HepG2 (cell line): ENCODE results near the gene CLNS1A. TPM values are rescaled to one million over a fixed set of nuclear protein-coding genes. Genes with fewer than 3 reads are reported as not detected.

Source experiments
- ATAC-seq: fragments of 200-7000 bp; cut with Tn5 transposase; 3 replicates; pipeline ENCODE4 v1.9.1; 2020; ENCODE audit warnings: mild to moderate bottlenecking, moderate library complexity
- BruUV-seq: library from RNA; stranded (reverse); fragments of 400-500 nt; replicated peaks from 2 replicates; lab custom pipeline; 2021; lab: Mats Ljungman, UMichigan
- CTCF ChIA-PET: fragments of 300-600 bp; formaldehyde crosslinking; extraction: SDS; loops from one replicate; lab custom pipeline; 2021; ENCODE audit warnings: low total read pairs, inconsistent platforms, low intra/inter-chr PET ratio; lab: Yijun Ruan, JAX
- POLR2A ChIA-PET: fragments of 350-600 bp; sonication (Branson Sonifier 250); formaldehyde crosslinking; loops from one replicate; lab custom pipeline; 2020; ENCODE audit warnings: antibody characterized with exemption, inconsistent platforms; lab: Yijun Ruan, JAX
- DNase-seq: peaks from one replicate; pipeline ENCODE4 v3.0.0-alpha.2; 2015; ENCODE audit warnings: low spot score
- FAIRE-seq: peaks from 3 replicates; lab custom pipeline; 2011; peaks lifted over from hg19 to GRCh38; lab: Jason Lieb, UNC
- H2AFZ ChIP-seq: one replicate; pipeline ENCODE4 v1.6.1; 2011; ENCODE audit warnings: low read length, inconsistent platforms
- H3K27ac ChIP-seq: fragments of 300-600 bp; 3 replicates; pipeline ENCODE4 v1.8.0; 2011; ENCODE audit warnings: mixed run types, mild to moderate bottlenecking, mixed read lengths, low read length, inconsistent platforms; ENCODE audit not compliant: insufficient read depth; ENCODE audit errors: extremely low read length
- H3K27me3 ChIP-seq, 2 experiments: fragments of 200-600 bp in 1 of 2; 2 replicates in 1 of 2; 3 replicates in 1 of 2; pipeline versions ENCODE4 v1.6.0 to v1.8.0; 2011; ENCODE audit warnings: low read length in 2 of 2, mild to moderate bottlenecking in 2 of 2, moderate library complexity in 2 of 2, inconsistent platforms in 1 of 2; ENCODE audit not compliant: insufficient read depth in 2 of 2, control insufficient read depth in 1 of 2
- H3K36me3 ChIP-seq, 2 experiments: fragments of 200-600 bp in 1 of 2; replicated peaks in 1 of 2; 2 replicates in 1 of 2; 3 replicates in 1 of 2; pipeline versions ENCODE4 v1.5.1 to v1.8.0; 2011; ENCODE audit warnings: low read length in 2 of 2, inconsistent platforms in 1 of 2; ENCODE audit not compliant: insufficient read depth in 2 of 2, control insufficient read depth in 1 of 2
- H3K4me1 ChIP-seq: 2 replicates; pipeline ENCODE4 v1.5.1; 2012; ENCODE audit warnings: low read length, inconsistent platforms; ENCODE audit not compliant: insufficient read depth
- H3K4me2 ChIP-seq: 2 replicates; pipeline ENCODE4 v1.6.0; 2011; ENCODE audit warnings: low read depth, low read length, inconsistent platforms
- H3K4me3 ChIP-seq, 3 experiments: fragments of 200-600 bp in 1 of 3; sonication (generic), shearing (Covaris generic) in 1 of 3; replicated peaks in 1 of 3; 2 replicates each; pipeline ENCODE4 v1.5.1; 2011 to 2016; ENCODE audit warnings: low read length in 3 of 3, inconsistent platforms in 2 of 3, low read depth in 2 of 3, mild to moderate bottlenecking in 2 of 3, control low read depth in 1 of 3, mixed read lengths in 1 of 3; ENCODE audit not compliant: insufficient read depth in 1 of 3
- H3K79me2 ChIP-seq: one replicate; pipeline ENCODE4 v1.6.1; 2011; ENCODE audit warnings: low read length, inconsistent platforms; ENCODE audit not compliant: insufficient read depth
- H3K9ac ChIP-seq: 2 replicates; pipeline ENCODE4 v1.6.0; 2011; ENCODE audit warnings: mild to moderate bottlenecking, low read depth, low read length, inconsistent platforms; ENCODE audit not compliant: insufficient read depth
- H3K9me3 ChIP-seq: 2 replicates; pipeline ENCODE4 v1.5.1; 2012; ENCODE audit warnings: mild to moderate bottlenecking, low read length
- H4K20me1 ChIP-seq: 2 replicates; pipeline ENCODE4 v1.6.0; 2011; ENCODE audit warnings: inconsistent platforms, mild to moderate bottlenecking, low read length, moderate library complexity; ENCODE audit not compliant: insufficient read depth
- BRD4 ChIP-seq: sonication (generic); formaldehyde crosslinking; IDR thresholded peaks from 2 replicates; pipeline ENCODE4 v1.4.0; 2020; ENCODE audit warnings: missing genetic modification reagents
- CEBPG ChIP-seq: IDR thresholded peaks from 2 replicates; pipeline ENCODE4 v1.6.1; 2016
- CHCHD3 ChIP-seq: sonication (generic); formaldehyde crosslinking; IDR thresholded peaks from 2 replicates; pipeline ENCODE4 v1.8.0; 2022; ENCODE audit warnings: mild to moderate bottlenecking, missing genetic modification reagents, moderate library complexity
- E2F5 ChIP-seq: sonication (generic); formaldehyde crosslinking; conservative IDR thresholded peaks from 2 replicates; pipeline ENCODE4 v1.4.0; 2020; ENCODE audit warnings: missing genetic modification reagents
- FOSL1 ChIP-seq: sonication (generic); formaldehyde crosslinking; IDR thresholded peaks from 2 replicates; pipeline ENCODE4 v1.9.0; 2021; ENCODE audit warnings: missing genetic modification reagents, borderline replicate concordance
- FOXO1 ChIP-seq: sonication (generic); formaldehyde crosslinking; IDR thresholded peaks from 2 replicates; pipeline ENCODE4 v1.4.0; 2020; ENCODE audit warnings: missing genetic modification reagents
- GTF3A ChIP-seq: sonication (generic); formaldehyde crosslinking; conservative IDR thresholded peaks from 2 replicates; pipeline ENCODE4 v1.4.0; 2020; ENCODE audit warnings: mild to moderate bottlenecking, missing genetic modification reagents
- HNF4A ChIP-seq: sonication (generic); formaldehyde crosslinking; IDR thresholded peaks from 2 replicates; pipeline ENCODE4 v1.4.0; 2020; ENCODE audit warnings: missing genetic modification reagents
- NCOA1 ChIP-seq: sonication (generic); formaldehyde crosslinking; IDR thresholded peaks from 2 replicates; pipeline ENCODE4 v1.9.0; 2021; ENCODE audit warnings: missing genetic modification reagents
- NFIB ChIP-seq: sonication (generic); formaldehyde crosslinking; IDR thresholded peaks from 2 replicates; pipeline ENCODE4 v1.9.0; 2021; ENCODE audit warnings: missing genetic modification reagents, mild to moderate bottlenecking, borderline replicate concordance
- NR1H2 ChIP-seq: sonication (generic); formaldehyde crosslinking; IDR thresholded peaks from 2 replicates; pipeline ENCODE4 v1.8.1; 2022; ENCODE audit warnings: low read depth, missing genetic modification reagents, borderline replicate concordance
- PHF5A ChIP-seq: IDR thresholded peaks from one replicate; pipeline ENCODE4 v1.6.1; 2018; ENCODE audit warnings: low read depth, missing genetic modification reagents; ENCODE audit not compliant: unreplicated experiment
- ZBTB14 ChIP-seq: sonication (generic); formaldehyde crosslinking; IDR thresholded peaks from 2 replicates; pipeline ENCODE4 v1.4.0; 2020; ENCODE audit warnings: missing genetic modification reagents
- ZFAT ChIP-seq: sonication (generic); formaldehyde crosslinking; conservative IDR thresholded peaks from 2 replicates; pipeline ENCODE4 v1.8.1; 2023; ENCODE audit warnings: missing genetic modification reagents, inconsistent platforms
- ZNF207 ChIP-seq: fragments of 450-650 bp; IDR thresholded peaks from 2 replicates; pipeline ENCODE4 v1.6.1; 2016; ENCODE audit warnings: antibody characterized with exemption, borderline replicate concordance
- ZNF432 ChIP-seq: sonication (generic); formaldehyde crosslinking; IDR thresholded peaks from 2 replicates; pipeline ENCODE4 v1.5.0; 2020; ENCODE audit warnings: missing genetic modification reagents, mild to moderate bottlenecking, borderline replicate concordance
- ZNF44 ChIP-seq: sonication (generic); formaldehyde crosslinking; IDR thresholded peaks from 2 replicates; pipeline ENCODE4 v1.5.1; 2020; ENCODE audit warnings: mild to moderate bottlenecking, missing genetic modification reagents
- ZNF552 ChIP-seq: sonication (generic); formaldehyde crosslinking; IDR thresholded peaks from 2 replicates; pipeline ENCODE4 v1.9.0; 2022; ENCODE audit warnings: missing genetic modification reagents, mild to moderate bottlenecking, borderline replicate concordance
- ZNF556 ChIP-seq: sonication (generic); formaldehyde crosslinking; IDR thresholded peaks from 2 replicates; pipeline ENCODE4 v1.4.0; 2020; ENCODE audit warnings: mild to moderate bottlenecking, missing genetic modification reagents, borderline replicate concordance
- ZZZ3 ChIP-seq: sonication (generic); formaldehyde crosslinking; IDR thresholded peaks from 2 replicates; pipeline ENCODE4 v1.4.0; 2020; ENCODE audit warnings: missing genetic modification reagents, mild to moderate bottlenecking, borderline replicate concordance
- WGBS: methylation state at CpG from one replicate; pipeline ENCODE4 v1.1.6; 2017; ENCODE audit warnings: low lambda C conversion rate; 5-methylcytosine and 5-hydroxymethylcytosine counted together
- in situ Hi-C: cut with HindIII; loops from 2 replicates; pipeline ENCODE4 v1.10.0; 2017; ENCODE audit warnings: low pct_unique_long_range_greater_than_20kb; ENCODE audit not compliant: extremely low pct_ligation_motif_present
- intact Hi-C: fragments of 100-400 bp; cut with micrococcal nuclease; formaldehyde crosslinking; loops from one replicate; pipeline ENCODE4 v1.10.0; 2022; ENCODE audit not compliant: unreplicated experiment
- polyA plus RNA-seq, 8 experiments: library from polyadenylated mRNA; depleted of rRNA in 3 of 8; stranded (reverse) in 7 of 8; unstranded in 1 of 8; fragments of >200 nt; fragmentation: Illumina TruSeq in 4 of 8; extraction: Trizol in 4 of 8; gene quantifications; 2 replicates each; pipeline versions ENCODE4 v1.2.1 to v1.2.3, GENCODE V29; 2011 to 2016; ENCODE audit warnings: low read depth in 4 of 8, missing spikeins in 1 of 8, mixed read lengths in 1 of 8; ENCODE audit not compliant: insufficient read depth in 1 of 8
- total RNA-seq, 5 experiments: library from RNA; depleted of rRNA; stranded (reverse); fragments of >200 nt; fragmentation: Illumina TruSeq; extraction: Trizol; gene quantifications; 2 replicates each; pipeline ENCODE4 v1.2.3, GENCODE V29; 2016; ENCODE audit warnings: low read depth in 1 of 5
- TF ChIP-seq, protein P1 (sequence below): sonication (generic); formaldehyde crosslinking; IDR thresholded peaks from 2 replicates; pipeline ENCODE4 v1.8.0; 2022; ENCODE audit warnings: mild to moderate bottlenecking, missing genetic modification reagents
- TF ChIP-seq, protein P2 (sequence below): sonication (generic); formaldehyde crosslinking; IDR thresholded peaks from 2 replicates; pipeline ENCODE4 v1.5.1; 2020; ENCODE audit warnings: missing genetic modification reagents, mild to moderate bottlenecking, borderline replicate concordance

CLNS1A gene
- total and polyA plus RNA-seq, 2 of the 13 experiments (the other 11 are each of a cell fraction or from before 2014, with no cell fraction given) = 158 to 219 TPM

- TF ChIP-seq NFIB (CRISPR knock-in tag) = no peak
- TF ChIP-seq, protein P1, sequence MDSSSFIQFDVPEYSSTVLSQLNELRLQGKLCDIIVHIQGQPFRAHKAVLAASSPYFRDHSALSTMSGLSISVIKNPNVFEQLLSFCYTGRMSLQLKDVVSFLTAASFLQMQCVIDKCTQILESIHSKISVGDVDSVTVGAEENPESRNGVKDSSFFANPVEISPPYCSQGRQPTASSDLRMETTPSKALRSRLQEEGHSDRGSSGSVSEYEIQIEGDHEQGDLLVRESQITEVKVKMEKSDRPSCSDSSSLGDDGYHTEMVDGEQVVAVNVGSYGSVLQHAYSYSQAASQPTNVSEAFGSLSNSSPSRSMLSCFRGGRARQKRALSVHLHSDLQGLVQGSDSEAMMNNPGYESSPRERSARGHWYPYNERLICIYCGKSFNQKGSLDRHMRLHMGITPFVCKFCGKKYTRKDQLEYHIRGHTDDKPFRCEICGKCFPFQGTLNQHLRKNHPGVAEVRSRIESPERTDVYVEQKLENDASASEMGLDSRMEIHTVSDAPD = no peak
- no peak for TF ChIP-seq ZNF552
- no peak for TF ChIP-seq GTF3A
- no peak for TF ChIP-seq ZNF44
Measured at GRCh38 chr11:77644887-77645286, 7.3 kb upstream of the CLNS1A start (continued).

DNA sequence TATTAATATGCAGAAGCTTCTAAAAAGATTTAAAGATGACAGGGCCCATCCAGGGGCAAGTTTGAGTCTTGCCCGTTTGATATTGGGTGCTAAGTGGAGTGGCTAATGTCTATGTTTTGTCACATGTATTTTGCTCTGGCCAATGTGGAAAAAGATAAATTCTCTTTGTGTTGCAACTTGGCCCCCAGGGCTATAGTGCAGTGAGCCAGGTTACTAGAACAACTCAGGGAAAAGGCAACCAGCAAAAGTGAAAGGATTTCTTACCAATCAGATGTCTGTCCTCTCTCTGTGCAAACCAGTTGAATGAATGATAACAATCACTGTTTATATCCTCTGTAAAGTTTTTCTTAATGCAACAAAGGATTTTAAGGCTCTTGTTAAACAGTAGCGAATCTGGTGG lies 4.6 kb upstream of the CLNS1A start:
- H3K9me3 ChIP-seq = peaks cover 17% of the 10 kb centered on the region
- H3K27me3 ChIP-seq = no peaks in the 10 kb centered on the region
- peaks cover 6% of the 10 kb centered on the region for H3K79me2 ChIP-seq
- no peaks in the 10 kb centered on the region for H4K20me1 ChIP-seq
- ChIA-PET CTCF (no interaction called here), POLR2A (no interaction called here)
- DNase-seq (peak; percentile 16), ATAC-seq (peak; percentile 8; the same call in 2 of the 3 replicates), FAIRE-seq (no peak)
- no peaks in the 10 kb centered on the region for H3K36me3 ChIP-seq
- intact Hi-C loops = no loop called here
- H2AFZ ChIP-seq = peak overlapping the region; percentile 88
- H3K4me2 ChIP-seq = peak overlapping the region; percentile 56
- peak overlapping the region; percentile 4 for H3K27ac ChIP-seq
- BruUV-seq = no TSS peak
- H3K4me1 ChIP-seq = peaks cover 32% of the 10 kb centered on the region
- WGBS = 29% methylated on average over 2 of the region's 2 CpGs
- H3K9ac ChIP-seq = peak overlapping the region; percentile 37; the same call in 1 of the 2 replicates
- peak overlapping the region in 2 of 3 experiments; percentile 12 to 27; a peak in 2 of 6 replicates for H3K4me3 ChIP-seq
- in situ Hi-C loops = no loop called here
- 0 out of 2 replicates have a peak, but pooled peaks have one; percentile 32 for TF ChIP-seq ZFAT
- no peak for TF ChIP-seq ZNF432 (CRISPR knock-in tag)
- TF ChIP-seq ZBTB14 = no peak
- no peak for TF ChIP-seq BRD4 (CRISPR knock-in tag)
- TF ChIP-seq HNF4A = peak; percentile 46; the same call in 1 of the 2 replicates
- no peak for TF ChIP-seq NCOA1 (CRISPR knock-in tag)
- TF ChIP-seq, protein P2, sequence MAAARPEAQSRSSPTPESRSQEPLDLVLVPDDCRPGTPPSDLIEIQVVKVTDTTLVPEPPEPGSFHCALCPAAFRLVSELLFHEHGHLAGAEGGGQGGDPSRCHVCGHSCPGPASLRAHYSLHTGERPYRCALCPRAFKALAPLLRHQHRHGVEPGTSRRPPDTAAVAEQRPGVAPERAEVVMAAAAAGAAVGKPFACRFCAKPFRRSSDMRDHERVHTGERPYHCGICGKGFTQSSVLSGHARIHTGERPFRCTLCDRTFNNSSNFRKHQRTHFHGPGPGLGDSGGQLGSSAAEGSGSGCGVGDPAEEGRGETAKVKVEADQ (CRISPR knock-in tag) = no peak
- no peak for TF ChIP-seq ZNF207
- TF ChIP-seq NR1H2 (CRISPR knock-in tag) = no peak
- TF ChIP-seq PHF5A = no peak
- 0 out of 2 replicates have a peak, but pooled peaks have one; percentile 13 for TF ChIP-seq CEBPG (CRISPR knock-in tag)
- TF ChIP-seq ZZZ3 (CRISPR knock-in tag) = no peak
- TF ChIP-seq CHCHD3 (CRISPR knock-in tag) = no peak
- no peak for TF ChIP-seq E2F5
- no peak for TF ChIP-seq ZNF556 (CRISPR knock-in tag)
- TF ChIP-seq FOXO1 (CRISPR knock-in tag) = no peak
- no peak for TF ChIP-seq FOSL1 (CRISPR knock-in tag)
